Loucy (cell line): ENCODE data around the gene GPX3.

Experiments
- EZH2phosphoT487 ChIP-seq: fragments of 200-600 bp; IDR thresholded peaks from 2 replicates; pipeline ENCODE4 v1.6.1; 2018; ENCODE audit warnings: antibody characterized with exemption, mild to moderate bottlenecking, moderate library complexity, borderline replicate concordance
- TF ChIP-seq, protein P1 (sequence below): fragments of 200-600 bp; sonication (generic); conservative IDR thresholded peaks from 2 replicates; pipeline ENCODE4 v1.5.1; 2014; ENCODE audit warnings: mild to moderate bottlenecking, antibody characterized with exemption, low read length

DNA sequence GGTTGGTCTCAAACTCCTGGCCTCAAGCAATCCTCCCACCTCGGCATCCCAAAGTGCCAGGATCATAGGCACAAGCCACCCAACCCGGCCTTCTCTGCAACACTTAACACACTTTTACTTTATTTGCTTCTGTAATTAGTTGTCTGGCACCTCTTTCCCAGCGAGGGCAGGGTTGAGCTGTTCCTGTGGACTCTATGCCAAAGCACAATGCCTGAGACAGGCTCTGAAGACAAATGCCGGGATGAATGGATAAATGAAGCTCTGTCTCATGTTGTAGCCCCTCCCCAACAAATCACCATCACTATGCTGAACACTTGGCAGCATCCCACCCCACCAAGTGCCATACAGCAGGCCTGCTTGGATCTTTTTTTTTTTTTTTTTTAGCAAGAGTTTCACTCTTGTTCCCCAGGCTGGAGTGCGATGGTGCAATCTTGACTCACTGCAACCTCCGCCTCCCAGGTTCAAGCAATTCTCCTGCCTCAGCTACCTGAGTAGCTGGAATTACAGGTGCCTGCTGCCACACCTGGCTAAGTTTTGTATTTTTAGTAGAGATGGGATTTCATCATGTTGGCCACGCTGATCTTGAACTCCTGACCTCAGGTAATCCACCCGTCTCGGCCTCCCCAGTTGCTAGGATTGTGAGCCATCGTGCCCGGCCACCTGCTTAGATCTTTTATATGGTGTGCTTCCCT, 21.3 kb downstream of the GPX3 start:
- TF ChIP-seq, protein P1, sequence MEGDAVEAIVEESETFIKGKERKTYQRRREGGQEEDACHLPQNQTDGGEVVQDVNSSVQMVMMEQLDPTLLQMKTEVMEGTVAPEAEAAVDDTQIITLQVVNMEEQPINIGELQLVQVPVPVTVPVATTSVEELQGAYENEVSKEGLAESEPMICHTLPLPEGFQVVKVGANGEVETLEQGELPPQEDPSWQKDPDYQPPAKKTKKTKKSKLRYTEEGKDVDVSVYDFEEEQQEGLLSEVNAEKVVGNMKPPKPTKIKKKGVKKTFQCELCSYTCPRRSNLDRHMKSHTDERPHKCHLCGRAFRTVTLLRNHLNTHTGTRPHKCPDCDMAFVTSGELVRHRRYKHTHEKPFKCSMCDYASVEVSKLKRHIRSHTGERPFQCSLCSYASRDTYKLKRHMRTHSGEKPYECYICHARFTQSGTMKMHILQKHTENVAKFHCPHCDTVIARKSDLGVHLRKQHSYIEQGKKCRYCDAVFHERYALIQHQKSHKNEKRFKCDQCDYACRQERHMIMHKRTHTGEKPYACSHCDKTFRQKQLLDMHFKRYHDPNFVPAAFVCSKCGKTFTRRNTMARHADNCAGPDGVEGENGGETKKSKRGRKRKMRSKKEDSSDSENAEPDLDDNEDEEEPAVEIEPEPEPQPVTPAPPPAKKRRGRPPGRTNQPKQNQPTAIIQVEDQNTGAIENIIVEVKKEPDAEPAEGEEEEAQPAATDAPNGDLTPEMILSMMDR: no peak
- no peak for TF ChIP-seq EZH2phosphoT487
